ENCODE measurements around the gene PI4KA. TPM values are rescaled to one million over a fixed set of nuclear protein-coding genes. Genes with fewer than 3 reads are reported as not detected.

The PI4KA gene
- total RNA-seq, 1 donor from 2014 or later: 150 TPM

DNA sequence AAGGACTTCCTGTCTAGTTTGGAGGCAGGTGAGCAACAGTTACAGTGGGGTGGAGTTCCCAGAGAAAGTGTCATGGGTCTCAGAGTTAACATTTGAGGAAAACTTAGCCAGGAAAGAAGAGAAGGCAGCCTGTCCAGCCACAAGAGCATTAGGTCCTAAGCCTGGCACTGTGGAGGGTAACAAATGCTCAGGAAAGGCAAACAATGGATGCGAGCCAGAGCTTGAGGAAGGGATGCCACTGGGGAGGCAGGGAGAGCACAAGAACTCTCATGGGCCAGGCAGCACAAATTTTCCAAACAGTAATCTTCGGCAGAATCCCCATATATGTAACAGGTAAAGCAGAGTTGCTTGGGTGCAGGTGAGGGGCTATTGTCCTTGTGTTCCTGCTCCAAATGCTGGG is 92.7 kb downstream of the PI4KA start:
- TF ChIP-seq, protein P1, sequence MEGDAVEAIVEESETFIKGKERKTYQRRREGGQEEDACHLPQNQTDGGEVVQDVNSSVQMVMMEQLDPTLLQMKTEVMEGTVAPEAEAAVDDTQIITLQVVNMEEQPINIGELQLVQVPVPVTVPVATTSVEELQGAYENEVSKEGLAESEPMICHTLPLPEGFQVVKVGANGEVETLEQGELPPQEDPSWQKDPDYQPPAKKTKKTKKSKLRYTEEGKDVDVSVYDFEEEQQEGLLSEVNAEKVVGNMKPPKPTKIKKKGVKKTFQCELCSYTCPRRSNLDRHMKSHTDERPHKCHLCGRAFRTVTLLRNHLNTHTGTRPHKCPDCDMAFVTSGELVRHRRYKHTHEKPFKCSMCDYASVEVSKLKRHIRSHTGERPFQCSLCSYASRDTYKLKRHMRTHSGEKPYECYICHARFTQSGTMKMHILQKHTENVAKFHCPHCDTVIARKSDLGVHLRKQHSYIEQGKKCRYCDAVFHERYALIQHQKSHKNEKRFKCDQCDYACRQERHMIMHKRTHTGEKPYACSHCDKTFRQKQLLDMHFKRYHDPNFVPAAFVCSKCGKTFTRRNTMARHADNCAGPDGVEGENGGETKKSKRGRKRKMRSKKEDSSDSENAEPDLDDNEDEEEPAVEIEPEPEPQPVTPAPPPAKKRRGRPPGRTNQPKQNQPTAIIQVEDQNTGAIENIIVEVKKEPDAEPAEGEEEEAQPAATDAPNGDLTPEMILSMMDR (IDR thresholded peaks at IDR 0.05): no peak
- H3K27ac ChIP-seq: no peak overlapping the region
- peaks cover 49 to 60% of the 10 kb centered on the region in 2 donors for H3K36me3 ChIP-seq
- no peaks in the 10 kb centered on the region for H3K4me1 ChIP-seq
- no peaks in the 10 kb centered on the region for H3K9me3 ChIP-seq
- intact Hi-C loops (cut with DNase I): no loop called here
- no peak for DNase-seq (ENCODE audit: low spot score in 2 of 2)
- H3K4me3 ChIP-seq: no peak overlapping the region
- H3K27me3 ChIP-seq: no peaks in the 10 kb centered on the region

DNA sequence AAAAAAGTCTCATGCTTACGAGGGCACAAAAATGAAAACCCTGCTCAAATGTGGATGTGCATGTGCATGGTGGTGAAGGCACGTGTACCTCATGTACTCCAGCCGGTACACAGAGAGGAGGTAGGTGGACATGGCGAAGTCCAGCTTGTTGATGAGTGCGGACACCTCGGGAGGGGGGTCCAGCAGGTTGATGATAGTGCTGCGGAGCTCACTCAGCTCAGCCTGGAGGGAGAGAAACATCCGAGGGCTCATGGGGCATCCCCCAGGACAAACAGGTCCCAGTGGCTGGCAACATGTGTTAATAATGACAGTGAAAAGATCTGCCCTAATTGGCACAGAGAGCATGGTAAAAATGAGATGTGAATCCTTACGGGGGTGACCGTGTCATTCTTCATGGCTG is 93.9 kb downstream of the PI4KA start:
- Histone ChIP-seq H3K9me3 (no peaks in the 10 kb centered on the region), H3K36me3 (peaks cover 49 to 72% of the 10 kb centered on the region in 2 donors), H3K27ac (no peak overlapping the region), H3K4me3 (no peak overlapping the region), H3K27me3 (no peaks in the 10 kb centered on the region), H3K4me1 (no peaks in the 10 kb centered on the region)
- TF ChIP-seq, protein P1 (IDR thresholded peaks at IDR 0.05): no peak
- DNase-seq (ENCODE audit: low spot score in 2 of 2): no peak
- intact Hi-C loops (cut with DNase I): no loop called here

DNA sequence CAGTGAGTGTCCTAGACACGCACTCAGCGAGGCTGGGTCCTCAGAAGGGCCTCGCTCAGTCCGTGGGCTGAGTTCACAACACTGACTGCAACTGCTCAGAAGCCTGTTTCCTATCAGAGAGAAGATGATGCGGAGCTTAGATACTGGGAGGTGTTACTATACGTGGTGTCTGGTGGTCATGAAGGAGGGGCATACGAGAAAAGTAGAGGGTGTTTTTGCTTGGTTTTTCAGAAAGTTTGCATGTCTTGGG is 94.2 kb downstream of the PI4KA start:
- Histone ChIP-seq H3K27me3 (no peaks in the 10 kb centered on the region), H3K4me1 (no peaks in the 10 kb centered on the region), H3K4me3 (no peak overlapping the region), H3K9me3 (no peaks in the 10 kb centered on the region), H3K27ac (no peak overlapping the region), H3K36me3 (peaks cover 50 to 75% of the 10 kb centered on the region in 2 donors)
- TF ChIP-seq, protein P1 (IDR thresholded peaks at IDR 0.05): no peak
- DNase-seq (ENCODE audit: low spot score in 2 of 2): no peak
- intact Hi-C loops (cut with DNase I): no loop called here

DNA sequence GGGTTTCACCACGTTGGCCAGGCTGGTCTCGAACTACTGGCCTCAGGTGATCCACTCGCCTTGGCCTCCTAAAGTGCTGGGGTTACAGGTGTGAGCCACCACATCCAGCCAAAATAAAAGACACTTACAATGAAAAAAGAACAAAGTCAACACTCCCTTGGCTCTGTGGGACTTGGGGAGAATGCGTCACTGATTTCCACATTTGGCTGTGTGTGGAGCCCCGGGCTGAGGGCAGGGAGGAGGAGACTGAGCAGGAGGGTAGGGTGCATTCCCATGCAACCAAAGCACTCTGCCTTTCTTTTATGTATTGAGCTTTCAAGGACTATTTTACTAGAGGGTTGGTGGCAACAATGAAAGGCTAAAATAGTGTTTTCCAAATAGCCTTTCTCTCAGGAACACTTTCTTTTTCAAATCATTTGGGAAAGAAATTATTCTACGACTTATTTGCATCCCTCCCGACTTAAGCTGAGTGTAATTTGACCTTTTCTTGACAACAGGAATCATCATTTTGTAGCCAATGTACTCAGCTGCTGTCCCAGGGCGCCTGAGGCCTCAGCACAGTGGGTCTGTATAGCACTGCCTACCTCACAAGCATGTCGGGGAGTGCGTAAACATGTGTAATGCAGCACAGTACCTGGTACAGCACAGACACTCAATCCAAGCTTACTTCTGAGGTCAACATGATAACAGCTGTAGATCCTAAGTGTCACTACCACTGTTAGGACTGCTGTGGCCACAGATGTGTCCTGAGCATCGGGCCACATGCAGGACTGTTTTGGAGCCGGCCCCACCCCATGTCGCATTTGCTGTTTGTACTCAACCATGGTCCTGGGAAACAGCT is 94.8 kb downstream of the PI4KA start:
- Histone ChIP-seq H3K27ac (no peak overlapping the region), H3K4me3 (no peak overlapping the region), H3K36me3 (peaks cover 48 to 73% of the 10 kb centered on the region in 2 donors), H3K4me1 (no peaks in the 10 kb centered on the region), H3K27me3 (no peaks in the 10 kb centered on the region), H3K9me3 (no peaks in the 10 kb centered on the region)
- DNase-seq (ENCODE audit: low spot score in 2 of 2): no peak
- TF ChIP-seq, protein P1 (IDR thresholded peaks at IDR 0.05): no peak
- intact Hi-C loops (cut with DNase I): no loop called here

DNA sequence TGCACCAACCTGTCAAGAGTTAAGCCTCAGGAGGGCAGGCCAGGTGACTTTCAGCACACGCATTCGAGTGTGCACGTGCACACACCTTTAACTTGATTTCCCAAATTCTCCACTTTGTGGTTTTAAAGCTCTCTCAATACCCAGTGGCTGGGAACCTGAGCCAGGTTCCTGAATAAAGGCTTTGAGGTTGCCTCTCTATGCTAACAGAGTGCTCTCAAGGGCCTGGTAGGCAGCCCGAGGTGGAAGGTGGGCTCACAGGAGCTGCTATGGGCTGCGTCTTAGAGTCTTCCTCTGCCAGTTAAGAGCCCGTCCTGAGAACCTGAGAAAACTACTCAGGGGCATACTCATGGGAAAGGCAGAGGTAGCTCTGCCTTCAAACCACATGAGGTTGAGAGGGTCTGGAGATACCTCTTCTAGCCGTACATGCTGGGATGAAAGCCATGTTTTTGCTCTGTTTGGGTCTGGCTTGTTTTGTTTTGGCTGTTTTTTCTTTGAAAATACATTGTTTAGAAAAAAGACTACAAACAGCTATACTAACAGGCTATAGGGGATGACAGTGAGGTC is 96.3 kb downstream of the PI4KA start:
- TF ChIP-seq, protein P1 (IDR thresholded peaks at IDR 0.05): no peak
- peaks cover 52 to 77% of the 10 kb centered on the region in 2 donors for H3K36me3 ChIP-seq
- H3K27ac ChIP-seq: no peak overlapping the region
- H3K9me3 ChIP-seq: no peaks in the 10 kb centered on the region
- H3K4me1 ChIP-seq: no peaks in the 10 kb centered on the region
- H3K27me3 ChIP-seq: no peaks in the 10 kb centered on the region
- no peak overlapping the region for H3K4me3 ChIP-seq
- DNase-seq (ENCODE audit: low spot score in 2 of 2): no peak
- intact Hi-C loops (cut with DNase I): no loop called here
